Central memory CD8-positive, alpha-beta T cell (primary cell): ENCODE measurements around the gene PPM1H.
"Not testable (repeated sequence)": the region's sequence is repeated elsewhere in the genome, so short reads cannot be mapped to it uniquely, and the experiment has no call there.

Experiments used
- ATAC-seq: fragments of 150-1000 bp; cut with Tn5 transposase; replicated peaks from 2 replicates; pipeline ENCODE4 v1.10.0; 2022; ENCODE audit warnings: mild to moderate bottlenecking, moderate FRiP score, moderate number of reproducible peaks; ENCODE audit not compliant: poor library complexity, severe bottlenecking; ENCODE audit errors: extremely low read depth
- DNase-seq, 2 donors: peaks; one replicate each; pipeline ENCODE4 v3.0.0; 2021; ENCODE audit warnings: low spot score in 2 of 2
- H3K27ac Mint-ChIP-seq: one replicate; pipeline ENCODE4 v1.8.0; 2022; ENCODE audit warnings: low read depth, mild to moderate bottlenecking, moderate library complexity, mixed read lengths
- H3K27me3 Mint-ChIP-seq: one replicate; pipeline ENCODE4 v1.8.0; 2022; ENCODE audit warnings: mixed read lengths
- H3K36me3 Mint-ChIP-seq: one replicate; pipeline ENCODE4 v1.8.0; 2022; ENCODE audit warnings: mild to moderate bottlenecking, moderate library complexity, mixed read lengths; ENCODE audit not compliant: insufficient read depth
- H3K4me1 Mint-ChIP-seq: one replicate; pipeline ENCODE4 v1.8.0; 2022; ENCODE audit warnings: mixed read lengths
- H3K4me3 Mint-ChIP-seq: one replicate; pipeline ENCODE4 v1.8.0; 2022; ENCODE audit warnings: mild to moderate bottlenecking, moderate library complexity, mixed read lengths
- H3K9me3 Mint-ChIP-seq: one replicate; pipeline ENCODE4 v1.8.0; 2022; ENCODE audit warnings: mixed read lengths

The PPM1H gene

DNA sequence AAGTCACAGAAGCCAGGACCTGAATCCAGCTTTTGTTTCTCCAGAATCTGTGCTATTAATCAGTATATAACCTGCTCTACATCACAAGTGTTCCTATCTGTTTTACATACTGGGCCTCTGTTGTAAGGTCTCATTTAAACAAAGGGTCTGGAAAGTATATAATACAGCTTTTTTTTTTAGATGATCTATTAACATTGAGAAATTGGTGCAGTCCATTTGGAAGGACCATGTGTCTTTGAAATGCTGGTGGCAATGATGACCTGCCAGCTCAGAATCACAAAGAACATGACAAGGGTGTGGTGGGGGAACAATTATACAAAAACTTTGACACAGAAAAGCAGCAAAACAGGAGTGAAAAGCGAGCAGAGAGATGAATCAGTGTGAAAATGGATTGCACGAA is 164.6 kb downstream of the PPM1H start:
- Mint-ChIP-seq H3K4me3 (no peak overlapping the region), H3K27me3 (no peaks in the 10 kb centered on the region), H3K4me1 (no peaks in the 10 kb centered on the region), H3K36me3 (no peaks in the 10 kb centered on the region), H3K27ac (no peak overlapping the region), H3K9me3 (no peaks in the 10 kb centered on the region)
- DNase-seq, result no peak
- ATAC-seq, result no peak

DNA sequence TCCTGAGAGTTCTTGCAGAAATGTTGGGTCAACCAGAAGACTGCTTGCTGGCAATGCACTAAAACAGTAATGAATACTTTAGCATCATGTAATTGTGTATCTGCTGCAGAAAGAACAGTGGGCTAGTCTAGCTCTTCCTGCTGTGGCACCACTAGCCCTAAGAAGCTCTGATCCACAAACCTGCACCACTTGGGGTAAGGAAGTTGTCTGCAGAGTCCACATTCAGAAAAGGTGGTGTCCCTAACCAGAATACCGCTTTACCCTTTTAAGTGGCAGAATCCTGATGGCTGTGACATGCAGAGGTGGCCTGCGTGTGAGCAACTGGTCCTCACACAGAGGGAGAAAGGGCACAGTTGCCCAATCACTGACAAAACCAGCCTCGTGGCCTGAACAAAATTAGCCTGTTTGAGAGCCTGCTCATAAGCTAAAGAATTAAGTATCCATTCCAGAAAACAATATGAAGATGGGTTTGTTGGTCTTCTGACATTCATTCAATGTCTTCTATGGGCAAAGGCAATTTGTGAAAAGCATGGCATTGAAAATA is 165.8 kb downstream of the PPM1H start:
- Mint-ChIP-seq H3K27me3 (no peaks in the 10 kb centered on the region), H3K4me1 (no peaks in the 10 kb centered on the region)

DNA sequence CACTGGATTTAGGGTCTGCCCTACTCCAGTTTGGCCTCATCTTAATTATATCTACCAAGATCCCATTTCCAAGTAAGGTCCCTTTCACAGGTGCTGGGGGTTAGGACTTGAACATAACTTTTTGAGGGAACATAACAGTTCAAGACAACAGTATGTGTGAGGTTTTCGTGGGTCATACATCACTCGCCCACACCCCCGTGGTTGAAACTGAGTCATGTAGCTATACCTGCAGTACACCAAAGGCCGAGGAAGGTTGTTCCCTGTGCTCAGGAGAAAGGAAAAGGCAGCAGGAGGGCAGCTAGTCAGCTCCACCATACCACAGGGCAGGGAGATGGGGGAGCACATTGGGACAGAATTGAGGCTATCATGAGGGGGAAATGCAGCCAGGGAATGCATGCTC is 167.0 kb downstream of the PPM1H start:
- no peak overlapping the region for H3K27ac Mint-ChIP-seq
- no peaks in the 10 kb centered on the region for H3K36me3 Mint-ChIP-seq
- no peak for ATAC-seq

More for the DNA sequence above, 165.8 kb downstream of the PPM1H start:
- ATAC-seq (no peak), DNase-seq (no peak)
- H3K9me3 Mint-ChIP-seq, result no peaks in the 10 kb centered on the region
- no peak overlapping the region for H3K4me3 Mint-ChIP-seq
- H3K36me3 Mint-ChIP-seq, result no peaks in the 10 kb centered on the region
- H3K27ac Mint-ChIP-seq, result no peak overlapping the region

DNA sequence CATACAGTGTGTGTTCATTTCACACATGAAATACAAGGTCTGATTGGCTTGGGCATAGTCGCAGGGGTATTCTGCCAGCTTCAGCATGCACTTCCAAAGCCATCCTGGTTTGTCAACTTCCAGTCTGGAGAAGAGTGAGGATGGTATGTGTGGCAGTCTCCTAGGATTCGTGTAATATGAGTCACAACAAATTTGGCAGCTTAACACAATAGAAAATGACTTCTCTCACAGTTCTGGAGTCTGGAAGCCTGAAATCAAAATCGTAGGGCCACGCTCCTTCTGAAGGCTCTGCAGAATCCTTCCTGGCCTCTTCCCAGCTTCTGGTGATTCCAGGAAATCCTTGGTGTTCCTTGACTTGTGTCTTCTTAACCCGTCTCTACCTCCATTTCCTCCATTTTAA is 167.5 kb downstream of the PPM1H start:
- ATAC-seq (no peak), DNase-seq (no peak)
- Mint-ChIP-seq H3K9me3 (no peaks in the 10 kb centered on the region), H3K36me3 (no peaks in the 10 kb centered on the region), H3K4me1 (no peaks in the 10 kb centered on the region), H3K4me3 (no peak overlapping the region), H3K27me3 (no peaks in the 10 kb centered on the region), H3K27ac (no peak overlapping the region)

More for the DNA sequence above, 167.0 kb downstream of the PPM1H start:
- no peaks in the 10 kb centered on the region for H3K4me1 Mint-ChIP-seq
- no peak for DNase-seq
- no peaks in the 10 kb centered on the region for H3K9me3 Mint-ChIP-seq
- H3K27me3 Mint-ChIP-seq, result no peaks in the 10 kb centered on the region
- no peak overlapping the region for H3K4me3 Mint-ChIP-seq

DNA sequence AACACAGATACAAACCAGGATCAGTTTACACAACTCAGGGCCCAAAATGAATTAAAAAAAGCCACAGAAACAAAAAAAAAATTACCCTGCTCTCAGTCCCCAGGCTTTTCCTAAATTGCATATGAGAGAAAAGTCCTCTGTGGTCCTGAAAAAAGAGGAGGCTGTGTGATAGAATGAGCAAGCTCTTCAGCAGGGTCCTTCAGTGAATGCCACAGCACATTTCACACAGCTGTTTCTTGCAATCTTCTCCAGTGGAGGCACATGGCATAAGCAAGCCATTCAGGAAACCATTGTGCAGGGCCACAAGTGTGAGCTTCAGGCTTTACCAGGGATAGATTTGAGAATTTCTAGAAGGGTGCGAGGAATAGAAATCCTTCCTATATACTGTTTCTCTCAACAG is 168.5 kb downstream of the PPM1H start:
- Mint-ChIP-seq H3K4me1 (no peaks in the 10 kb centered on the region), H3K27me3 (no peaks in the 10 kb centered on the region), H3K36me3 (no peaks in the 10 kb centered on the region), H3K9me3 (no peaks in the 10 kb centered on the region), H3K4me3 (no peak overlapping the region), H3K27ac (no peak overlapping the region)
- DNase-seq (no peak), ATAC-seq (no peak)

DNA sequence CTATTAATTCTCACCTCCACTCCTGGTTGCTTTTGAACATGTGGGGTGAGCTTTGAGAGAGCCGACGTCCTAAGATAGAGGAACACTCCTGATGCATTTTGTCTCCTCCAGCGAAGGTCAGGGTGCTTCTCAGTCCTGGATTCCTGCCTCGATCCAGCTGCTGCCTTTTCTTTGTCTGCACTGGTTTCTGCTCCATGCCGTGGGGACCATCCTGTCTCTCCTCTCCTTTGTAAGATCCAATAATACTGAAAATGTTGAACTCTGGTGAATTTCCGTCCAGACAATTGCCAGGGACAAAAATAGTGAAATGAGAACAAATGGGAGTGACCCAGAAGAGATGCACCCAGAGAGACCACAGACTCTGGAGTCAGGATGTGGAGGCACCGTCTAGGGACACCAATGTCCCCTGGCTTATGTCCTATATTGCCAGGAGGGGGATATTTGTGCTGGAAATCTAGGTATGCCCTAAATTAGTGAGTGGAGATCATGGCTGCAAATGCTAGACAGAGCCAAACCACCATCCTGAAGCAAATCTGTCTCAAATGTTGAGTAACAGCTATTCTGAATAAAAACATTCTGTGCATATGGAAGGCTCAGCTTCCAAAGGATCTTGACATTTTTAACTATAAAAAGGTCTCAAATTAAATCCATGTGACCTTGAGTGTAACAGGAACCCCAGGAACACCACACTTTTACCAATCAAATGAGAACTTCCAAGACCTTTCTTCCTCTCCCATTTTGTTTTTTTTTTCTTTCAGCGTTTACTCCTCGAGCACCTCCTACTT is 170.9 kb downstream of the PPM1H start:
- H3K27ac Mint-ChIP-seq, result no peak overlapping the region
- ATAC-seq (no peak), DNase-seq (no peak)
- peaks cover 16% of the 10 kb centered on the region for H3K27me3 Mint-ChIP-seq
- peaks cover 11% of the 10 kb centered on the region for H3K4me1 Mint-ChIP-seq
- H3K4me3 Mint-ChIP-seq, result no peak overlapping the region
- no peaks in the 10 kb centered on the region for H3K9me3 Mint-ChIP-seq
- H3K36me3 Mint-ChIP-seq, result no peaks in the 10 kb centered on the region

DNA sequence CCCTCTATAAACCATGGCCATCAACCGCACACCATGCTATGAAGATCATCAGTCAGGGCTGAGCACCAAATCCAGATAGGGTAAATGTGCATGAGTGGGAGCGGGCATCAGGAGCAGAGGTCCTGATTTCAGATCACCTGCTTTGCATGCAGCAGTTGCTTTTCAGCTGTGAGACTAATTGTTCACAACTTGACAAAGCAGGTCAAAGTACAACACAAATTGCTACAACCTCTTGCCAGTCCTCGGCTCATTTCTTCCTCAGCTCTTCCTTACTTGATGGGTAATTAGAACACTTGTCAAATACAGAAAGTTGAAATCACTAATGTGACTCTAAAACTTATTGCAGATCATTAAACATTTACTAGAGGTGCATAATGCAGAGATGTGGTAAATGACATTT is 171.6 kb downstream of the PPM1H start:
- Mint-ChIP-seq H3K27me3 (peaks cover 16% of the 10 kb centered on the region), H3K4me3 (no peak overlapping the region), H3K9me3 (no peaks in the 10 kb centered on the region), H3K27ac (no peak overlapping the region), H3K36me3 (no peaks in the 10 kb centered on the region), H3K4me1 (peaks cover 11% of the 10 kb centered on the region)
- no peak for DNase-seq
- no peak for ATAC-seq

DNA sequence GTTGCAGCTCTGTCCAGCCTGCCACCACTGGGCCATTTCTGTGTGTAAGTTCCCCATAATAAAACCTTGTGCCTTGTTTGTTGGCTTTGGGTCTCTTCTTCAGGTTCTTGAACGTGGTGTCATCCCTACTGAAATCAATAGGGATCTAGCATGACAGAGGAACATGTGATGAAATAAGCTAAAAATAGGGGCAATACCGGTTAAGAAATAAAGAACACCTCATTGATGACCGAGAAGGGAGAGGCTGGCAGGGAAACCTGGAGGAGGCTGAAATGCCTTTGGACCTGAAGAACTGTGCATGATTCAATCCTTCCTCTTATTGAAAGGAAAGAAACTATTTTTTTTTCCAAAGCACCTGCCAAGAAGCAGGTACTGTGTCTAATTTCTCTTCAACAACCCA is 172.3 kb downstream of the PPM1H start:
- Mint-ChIP-seq H3K4me3 (no peak overlapping the region), H3K27ac (no peak overlapping the region), H3K9me3 (no peaks in the 10 kb centered on the region), H3K27me3 (peaks cover 16% of the 10 kb centered on the region), H3K4me1 (peaks cover 11% of the 10 kb centered on the region), H3K36me3 (no peaks in the 10 kb centered on the region)
- ATAC-seq, result no peak
- DNase-seq, result no peak

DNA sequence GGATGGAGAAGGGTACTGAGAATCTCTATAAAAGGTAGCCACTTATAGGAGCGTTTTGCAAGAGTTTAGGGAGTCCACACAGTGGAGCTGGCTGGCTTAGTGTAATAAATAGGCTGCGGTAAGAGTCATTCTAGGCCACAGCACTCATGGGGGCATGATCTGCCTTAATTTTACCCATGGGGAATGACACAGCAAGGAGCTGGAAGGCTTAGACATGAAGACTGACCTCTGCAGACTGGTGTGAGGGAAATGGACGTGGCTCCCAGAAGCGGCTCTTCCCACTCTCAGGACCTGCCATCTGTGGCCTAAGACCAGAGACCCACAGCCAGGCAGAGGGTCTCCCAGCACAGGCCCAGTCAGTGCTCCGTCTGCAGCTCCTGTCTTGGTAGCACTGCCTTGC is 173.3 kb downstream of the PPM1H start:
- Mint-ChIP-seq H3K36me3 (no peaks in the 10 kb centered on the region), H3K27me3 (peaks cover 16% of the 10 kb centered on the region), H3K9me3 (no peaks in the 10 kb centered on the region), H3K27ac (no peak overlapping the region), H3K4me3 (no peak overlapping the region), H3K4me1 (peaks cover 11% of the 10 kb centered on the region)
- DNase-seq (no peak), ATAC-seq (no peak)

DNA sequence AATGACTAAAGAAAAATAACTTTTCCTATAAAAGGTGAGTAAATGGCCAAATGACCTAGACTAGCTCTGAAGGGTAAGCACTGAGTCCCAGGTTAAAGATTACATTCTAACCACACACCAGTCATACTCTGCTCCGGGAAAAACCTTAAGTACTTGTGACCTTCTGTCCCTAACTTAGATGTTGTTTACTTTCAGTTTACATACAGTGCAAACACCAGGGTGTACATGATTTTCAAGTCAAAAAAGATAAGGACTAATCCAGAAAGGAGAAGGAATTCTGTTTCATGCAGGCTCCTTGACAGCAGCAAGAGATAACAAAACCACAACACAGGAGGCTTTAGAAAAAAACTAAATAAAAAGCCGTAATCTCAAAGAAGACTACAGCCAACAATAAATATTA is 174.2 kb downstream of the PPM1H start:
- ATAC-seq (no peak), DNase-seq (no peak)
- Mint-ChIP-seq H3K9me3 (no peaks in the 10 kb centered on the region), H3K27me3 (peaks cover 16% of the 10 kb centered on the region), H3K36me3 (no peaks in the 10 kb centered on the region), H3K4me1 (peaks cover 11% of the 10 kb centered on the region), H3K27ac (peak overlapping the region; percentile 17), H3K4me3 (no peak overlapping the region)

DNA sequence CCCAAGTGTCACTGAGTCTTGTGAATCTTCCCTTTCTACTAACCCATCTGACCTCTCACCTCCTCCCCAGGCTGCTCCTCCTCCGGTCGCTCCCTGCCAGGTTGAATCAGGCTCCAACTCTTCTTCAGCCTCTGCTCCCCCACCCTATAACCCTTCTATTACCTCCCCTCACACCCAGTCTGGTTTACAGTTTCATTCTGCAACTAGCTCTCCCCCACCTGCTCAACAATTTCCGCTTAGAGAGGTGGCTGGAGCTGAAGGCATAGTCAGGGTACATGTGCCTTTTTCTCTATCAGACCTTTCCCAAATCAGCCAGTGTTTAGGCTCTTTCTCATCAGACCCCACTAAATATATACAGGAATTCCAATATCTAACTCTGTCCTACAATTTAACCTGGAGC is 174.6 kb downstream of the PPM1H start:
- Mint-ChIP-seq H3K27ac (peak overlapping the region; percentile 17), H3K27me3 (peaks cover 16% of the 10 kb centered on the region), H3K4me1 (peaks cover 11% of the 10 kb centered on the region)
- DNase-seq, H3K4me3 Mint-ChIP-seq, H3K36me3 Mint-ChIP-seq, ATAC-seq, H3K9me3 Mint-ChIP-seq: not testable (repeated sequence)

DNA sequence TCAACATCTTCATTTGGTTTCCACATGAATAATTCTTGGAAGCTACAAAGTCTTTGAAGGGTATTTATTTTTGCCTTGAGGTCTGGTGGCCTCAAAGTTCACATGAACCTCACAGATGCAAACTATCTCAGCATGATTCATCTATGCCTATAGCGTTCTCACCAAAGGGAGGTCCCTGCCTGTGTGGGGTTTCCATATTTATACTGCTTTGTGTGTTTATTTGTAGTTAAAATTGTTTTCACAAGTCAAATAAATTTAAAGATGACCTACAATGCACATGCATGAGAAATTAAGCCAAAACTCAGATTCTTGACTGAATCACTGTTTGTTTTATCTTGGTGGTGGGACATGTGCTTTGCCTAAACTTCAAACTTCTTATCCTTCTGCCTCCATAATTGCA is 176.7 kb downstream of the PPM1H start:
- ATAC-seq (no peak), DNase-seq (no peak)
- Mint-ChIP-seq H3K4me1 (peaks cover 11% of the 10 kb centered on the region), H3K9me3 (no peaks in the 10 kb centered on the region), H3K36me3 (no peaks in the 10 kb centered on the region), H3K27me3 (peaks cover 30% of the 10 kb centered on the region), H3K4me3 (no peak overlapping the region), H3K27ac (no peak overlapping the region)

DNA sequence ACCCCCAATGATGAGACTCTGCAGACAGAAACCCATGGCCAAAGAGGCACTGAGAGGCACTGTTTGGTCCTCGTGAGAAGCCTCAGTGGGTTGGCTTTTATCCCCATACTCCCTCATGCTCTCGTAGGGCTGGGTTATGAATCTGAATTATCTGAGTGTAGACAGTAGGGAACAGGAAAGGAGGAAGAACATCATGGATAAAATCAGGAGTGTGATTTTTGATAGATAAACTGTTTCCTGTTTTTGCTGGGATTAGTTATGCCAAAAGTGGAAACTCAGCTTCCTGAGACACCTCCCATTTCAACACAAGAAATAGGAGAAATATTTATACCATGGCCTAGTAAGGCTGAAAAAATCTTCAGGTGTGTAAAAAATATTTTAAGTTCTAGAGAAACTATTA is 177.9 kb downstream of the PPM1H start:
- DNase-seq, result no peak
- ATAC-seq, result no peak
- Mint-ChIP-seq H3K36me3 (no peaks in the 10 kb centered on the region), H3K4me1 (peaks cover 11% of the 10 kb centered on the region), H3K27ac (no peak overlapping the region), H3K4me3 (no peak overlapping the region), H3K27me3 (peaks cover 39% of the 10 kb centered on the region), H3K9me3 (no peaks in the 10 kb centered on the region)
